Left kidney (tissue), 2 donors: ENCODE results near the gene SNX1. TPM values are rescaled to one million over a fixed set of nuclear protein-coding genes. Genes with fewer than 3 reads are reported as not detected.
"Not testable (repeated sequence)": the region's sequence is repeated elsewhere in the genome, so short reads cannot be mapped to it uniquely, and the experiment has no call there.

Experiments
- DNase-seq: peaks from one replicate; pipeline ENCODE4 v3.0.0-alpha.2; 2013
- polyA plus RNA-seq: library from polyadenylated mRNA; unstranded; fragments of 120-200 nt; gene quantifications from one replicate; pipeline ENCODE4 v1.2.1, GENCODE V29; 2013; ENCODE audit not compliant: insufficient read length

Gene SNX1
- polyA plus RNA-seq, 1 donor: 128 TPM

GRCh38 chr15:64071931-64072765 lies 23.6 kb upstream of the SNX1 start:
- no peak for DNase-seq

GRCh38 chr15:64072812-64073211 lies 23.0 kb upstream of the SNX1 start:
- no peak for DNase-seq

- not testable (repeated sequence) for DNase-seq
Measured at GRCh38 chr15:64073496-64073895, 22.3 kb upstream of the SNX1 start.

- no peak for DNase-seq
Measured at GRCh38 chr15:64082757-64083156, 13.0 kb upstream of the SNX1 start.

- no peak for DNase-seq
Measured at GRCh38 chr15:64089543-64090280, 6.1 kb upstream of the SNX1 start.

GRCh38 chr15:64090527-64090926 lies 5.3 kb upstream of the SNX1 start:
- DNase-seq: no peak

- DNase-seq: no peak
Measured at GRCh38 chr15:64092075-64092820, 3.5 kb upstream of the SNX1 start.

GRCh38 chr15:64092864-64093626 lies 2.7 kb upstream of the SNX1 start:
- peak; percentile 60 for DNase-seq

GRCh38 chr15:64093627-64094417 lies 2.0 kb upstream of the SNX1 start, which contains the start of gene CIAO2A:
Gene CIAO2A (minus strand): TSS chr15:64093838. CDS start chr15:64093768, 70 bp downstream.
- DNase-seq: peak; percentile 98

GRCh38 chr15:64095431-64095794 lies 369 bp upstream of the SNX1 start:
- DNase-seq: no peak

GRCh38 chr15:64096668-64097384 lies 1.0 kb downstream of the SNX1 start:
- no peak for DNase-seq

- no peak for DNase-seq
Measured at GRCh38 chr15:64099379-64099778, 3.6 kb downstream of the SNX1 start.

GRCh38 chr15:64100958-64101357 lies 5.2 kb downstream of the SNX1 start:
- no peak for DNase-seq

- DNase-seq: no peak
Measured at GRCh38 chr15:64102497-64102896, 6.7 kb downstream of the SNX1 start.

GRCh38 chr15:64105113-64105704 lies 9.4 kb downstream of the SNX1 start:
- DNase-seq: no peak

- no peak for DNase-seq
Measured at GRCh38 chr15:64107337-64107736, 11.6 kb downstream of the SNX1 start.

GRCh38 chr15:64110108-64110701 lies 14.4 kb downstream of the SNX1 start:
- DNase-seq: not testable (repeated sequence)

- no peak for DNase-seq
Measured at GRCh38 chr15:64110950-64111678, 15.3 kb downstream of the SNX1 start.

GRCh38 chr15:64111679-64112050 lies 15.9 kb downstream of the SNX1 start:
- no peak for DNase-seq
